Omental fat pad (tissue), 4 donors: ENCODE results near the gene PPM1L. TPM values are rescaled to one million over a fixed set of nuclear protein-coding genes. Genes with fewer than 3 reads are reported as not detected.
"Not testable (repeated sequence)": the region's sequence is repeated elsewhere in the genome, so short reads cannot be mapped to it uniquely, and the experiment has no call there.

ENCODE experiments used
- ATAC-seq: fragments of 150-250 bp; one replicate; pipeline ENCODE4 v1.9.1; 2016; ENCODE audit warnings: mild to moderate bottlenecking, moderate library complexity; ENCODE audit not compliant: low FRiP score
- DNase-seq: peaks from one replicate; pipeline ENCODE4 v3.0.0-alpha.2; 2019; ENCODE audit warnings: low spot score
- CTCF ChIP-seq, 3 donors: fragments of 450-650 bp; IDR thresholded peaks; one replicate each; pipeline ENCODE4 v1.5.1; 2016 to 2017; ENCODE audit warnings: antibody characterized with exemption in 3 of 3, mild to moderate bottlenecking in 3 of 3, moderate library complexity in 2 of 3
- total RNA-seq, 4 donors: library from RNA; depleted of rRNA; stranded (reverse); fragments of >200 nt; gene quantifications; one replicate each; pipeline ENCODE4 v1.1.0, GENCODE V29; 2016

The PPM1L gene
- total RNA-seq, 4 donors from 2014 or later = 13.5 to 30.4 (median 18.0) TPM

- ATAC-seq = no peak
Observed at GRCh38 chr3:161008086-161008485, 252.1 kb downstream of the PPM1L start.

GRCh38 chr3:161010151-161010550 lies 254.1 kb downstream of the PPM1L start:
- ATAC-seq, DNase-seq: not testable (repeated sequence)

More at GRCh38 chr3:161008086-161008485, 252.1 kb downstream of the PPM1L start:
- no peak for TF ChIP-seq CTCF (IDR thresholded peaks at IDR 0.05)
- DNase-seq = no peak

- ATAC-seq (no peak), DNase-seq (no peak)
- no peak for TF ChIP-seq CTCF (IDR thresholded peaks at IDR 0.05)
Observed at GRCh38 chr3:161014843-161015749, 259.1 kb downstream of the PPM1L start.

GRCh38 chr3:161016417-161017313 lies 260.6 kb downstream of the PPM1L start:
- peak; percentile 62 for ATAC-seq
- DNase-seq = no peak
- TF ChIP-seq CTCF (IDR thresholded peaks at IDR 0.05) = no peak

GRCh38 chr3:161017971-161018370 lies 261.9 kb downstream of the PPM1L start:
- ATAC-seq = no peak
- TF ChIP-seq CTCF (IDR thresholded peaks at IDR 0.05) = no peak
- DNase-seq = no peak

DNA sequence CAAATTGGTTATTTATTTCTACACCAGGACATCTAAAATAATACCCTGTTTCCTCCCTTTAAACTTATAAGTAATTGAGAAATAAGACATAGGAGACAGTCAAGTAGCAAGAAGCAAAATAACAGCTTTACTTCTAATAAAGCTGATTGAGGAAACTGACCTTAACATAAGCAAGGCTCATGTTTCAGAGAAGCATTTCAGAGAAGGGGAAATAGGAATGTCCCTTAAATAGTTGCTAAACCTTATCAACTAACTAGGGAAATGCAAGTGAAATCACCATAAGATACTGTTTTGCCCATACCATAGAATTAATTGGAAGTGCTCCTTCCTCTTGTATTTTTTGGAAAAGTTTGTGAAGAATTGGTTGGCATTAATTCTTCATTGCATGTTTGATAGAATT lies 264.2 kb downstream of the PPM1L start:
- ATAC-seq (no peak), DNase-seq (no peak)
- TF ChIP-seq CTCF (IDR thresholded peaks at IDR 0.05) = no peak

GRCh38 chr3:161025911-161026310 lies 269.9 kb downstream of the PPM1L start:
- no peak for TF ChIP-seq CTCF (IDR thresholded peaks at IDR 0.05)
- no peak for ATAC-seq

More at GRCh38 chr3:161025911-161026310, 269.9 kb downstream of the PPM1L start:
- no peak for DNase-seq
